ENCODE results near the gene SNAP25.

The SNAP25 gene

GRCh38 chr20:10217721-10218410 lies 764 bp upstream of the SNAP25 start:
- no peak for DNase-seq

DNA sequence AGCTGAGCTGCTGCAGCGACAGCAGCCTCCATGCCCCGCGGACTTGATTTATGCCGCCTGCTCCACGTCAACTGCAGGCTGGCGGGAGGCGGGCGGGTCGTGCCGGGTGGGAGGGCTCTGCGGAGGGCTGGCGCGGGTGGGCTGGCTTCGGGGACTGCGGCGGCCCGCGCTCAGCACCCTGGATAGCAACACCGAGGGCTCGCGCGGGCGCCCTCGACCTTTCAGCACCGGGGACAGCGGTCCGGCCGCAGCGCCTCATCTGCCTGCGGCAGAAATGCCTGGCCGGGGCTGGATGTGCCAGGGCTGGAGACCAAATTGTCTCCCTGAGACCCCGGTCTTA lies 792 bp downstream of the SNAP25 start:
- peak; percentile 57 for DNase-seq

GRCh38 chr20:10219993-10220750 lies 1.5 kb downstream of the SNAP25 start:
- no peak for DNase-seq

DNA sequence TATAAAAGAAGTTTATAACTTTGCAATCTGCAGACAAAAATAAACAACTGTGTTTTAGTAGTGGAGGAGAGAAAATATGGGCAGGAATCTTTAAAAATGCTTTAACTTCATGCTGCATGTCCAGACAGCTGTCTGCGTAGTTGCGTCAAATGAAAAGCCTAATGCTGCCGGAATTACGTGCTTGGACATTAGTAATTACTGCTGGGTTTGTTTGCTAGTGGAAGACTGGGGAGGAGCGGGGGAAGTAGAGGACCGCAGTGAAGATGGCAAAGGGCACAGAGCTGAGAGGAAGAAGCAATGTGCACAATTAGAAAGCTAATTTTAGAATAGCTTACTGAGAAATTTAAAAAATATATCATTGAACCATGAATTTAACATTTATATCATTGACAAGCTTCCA lies 2.4 kb downstream of the SNAP25 start:
- no peak for DNase-seq

- DNase-seq: no peak
Observed at GRCh38 chr20:10225439-10226060, 6.9 kb downstream of the SNAP25 start.

DNA sequence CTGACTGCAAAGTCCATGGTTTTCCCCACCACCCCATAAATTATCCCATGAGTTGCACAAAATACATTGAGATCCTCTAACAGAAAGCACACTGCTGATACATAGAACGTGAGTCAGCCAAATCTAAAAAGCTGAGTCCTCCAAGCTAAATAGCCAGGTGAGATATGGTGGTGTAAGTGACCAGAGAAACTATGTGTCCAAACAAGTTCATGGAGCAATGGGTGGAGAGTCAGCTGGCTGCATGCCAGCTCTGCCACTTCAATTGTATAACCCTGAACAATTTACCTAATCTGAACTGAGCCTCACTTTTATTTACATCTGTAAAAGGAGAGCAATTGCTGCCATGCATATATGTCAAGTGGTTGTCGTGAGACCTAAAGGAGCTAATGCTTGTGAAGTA lies 9.7 kb downstream of the SNAP25 start:
- DNase-seq: no peak

GRCh38 chr20:10231290-10231689 lies 12.7 kb downstream of the SNAP25 start:
- no peak for DNase-seq

GRCh38 chr20:10236540-10237533 lies 18.2 kb downstream of the SNAP25 start:
- DNase-seq: no peak

- no peak for DNase-seq
Observed at GRCh38 chr20:10239954-10240353, 21.3 kb downstream of the SNAP25 start.

DNA sequence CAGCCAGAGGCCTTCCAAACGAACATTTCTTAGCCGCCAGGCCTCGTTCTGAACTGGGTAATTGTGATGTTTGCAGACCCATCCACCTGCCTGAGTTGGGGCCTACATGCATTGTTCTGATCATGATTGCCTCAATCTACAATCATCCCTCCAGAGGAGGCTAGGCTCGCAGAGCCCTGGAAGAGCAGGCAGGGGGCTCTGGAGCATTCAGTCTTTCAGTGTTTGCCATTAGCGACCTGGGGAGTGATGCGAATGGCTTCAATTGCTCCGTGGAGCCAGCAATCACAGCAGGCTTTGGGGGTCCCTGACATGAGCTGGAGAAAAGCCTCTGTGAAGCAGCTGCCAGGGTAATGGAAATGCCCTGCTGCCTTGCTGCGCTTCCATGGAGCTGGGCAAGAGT lies 22.0 kb downstream of the SNAP25 start:
- DNase-seq: no peak

- no peak for DNase-seq
Observed at GRCh38 chr20:10242166-10242565, 23.5 kb downstream of the SNAP25 start.

GRCh38 chr20:10247440-10247839 lies 28.8 kb downstream of the SNAP25 start:
- DNase-seq: no peak

DNA sequence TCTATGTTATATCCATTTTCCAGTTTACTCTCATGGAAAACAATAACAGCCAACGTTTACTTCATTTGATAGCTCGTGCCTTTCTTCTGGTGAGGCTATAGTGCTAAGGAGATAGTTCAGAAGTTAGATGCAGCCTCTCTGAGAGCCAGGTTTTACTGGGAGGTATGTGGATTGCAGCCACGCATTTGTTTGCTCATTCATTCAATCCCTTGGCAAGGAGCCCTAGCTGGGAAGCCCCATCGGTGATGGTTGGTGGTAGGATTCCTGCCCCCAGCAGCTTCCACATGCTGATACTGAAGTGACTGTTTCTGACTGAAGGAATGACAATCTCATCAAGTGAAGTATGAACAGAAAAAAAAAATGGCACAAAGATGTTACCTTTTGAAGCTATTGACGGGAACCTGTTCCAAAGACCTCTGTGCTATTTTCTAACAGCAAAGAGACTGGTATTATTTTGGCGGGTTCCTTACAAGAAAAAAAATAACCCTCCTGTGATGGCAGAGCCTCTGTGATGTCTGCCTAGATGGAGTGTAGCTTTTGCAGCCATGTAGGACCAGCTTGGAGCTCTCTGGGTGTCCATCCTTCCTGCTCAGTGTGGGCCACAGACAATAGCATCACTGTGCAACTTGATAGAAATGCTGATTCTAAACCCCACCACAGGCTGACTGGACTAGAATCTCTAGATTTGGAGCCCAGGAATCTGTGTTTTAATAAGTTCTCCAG lies 30.6 kb downstream of the SNAP25 start:
- no peak for DNase-seq

GRCh38 chr20:10249822-10250221 lies 31.2 kb downstream of the SNAP25 start:
- no peak for DNase-seq

DNA sequence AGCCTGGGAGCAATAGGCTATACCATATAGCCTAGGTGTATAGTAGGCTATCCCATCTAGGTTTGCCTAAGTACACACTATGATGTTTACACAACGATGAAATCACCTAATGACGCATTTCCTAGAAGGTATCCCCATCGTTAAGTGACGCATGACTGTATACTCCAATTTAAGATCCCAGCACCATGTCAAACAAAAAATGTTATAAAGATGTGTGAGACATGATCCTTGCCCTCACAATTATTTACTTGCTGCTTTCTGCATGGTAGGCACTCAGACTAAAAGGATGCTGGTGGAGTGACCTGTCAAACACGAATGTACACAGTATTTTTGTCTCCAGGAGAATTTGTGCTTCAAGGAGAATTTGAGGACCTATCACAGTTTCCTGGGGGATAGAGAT lies 32.3 kb downstream of the SNAP25 start:
- DNase-seq: no peak

- no peak for DNase-seq
Observed at GRCh38 chr20:10253780-10254179, 35.1 kb downstream of the SNAP25 start.

DNA sequence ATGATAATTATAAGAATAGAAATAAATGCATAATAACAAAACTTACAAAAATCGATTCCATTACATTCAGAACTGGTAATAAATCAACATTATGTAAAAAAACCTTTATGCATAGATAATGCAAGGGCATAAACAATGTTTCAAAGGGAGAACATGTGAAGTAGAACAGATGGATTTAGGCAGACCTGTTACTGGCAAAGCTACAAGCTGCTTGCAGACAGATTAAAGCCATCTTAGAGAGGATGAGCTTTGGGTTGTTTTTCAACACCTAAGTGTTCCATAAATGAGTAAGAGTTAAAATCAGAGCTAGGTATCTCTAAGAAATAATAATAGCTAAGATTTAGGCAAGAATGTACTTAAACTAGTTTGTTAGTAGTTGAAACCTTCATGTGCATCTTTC lies 37.2 kb downstream of the SNAP25 start:
- DNase-seq: no peak

DNA sequence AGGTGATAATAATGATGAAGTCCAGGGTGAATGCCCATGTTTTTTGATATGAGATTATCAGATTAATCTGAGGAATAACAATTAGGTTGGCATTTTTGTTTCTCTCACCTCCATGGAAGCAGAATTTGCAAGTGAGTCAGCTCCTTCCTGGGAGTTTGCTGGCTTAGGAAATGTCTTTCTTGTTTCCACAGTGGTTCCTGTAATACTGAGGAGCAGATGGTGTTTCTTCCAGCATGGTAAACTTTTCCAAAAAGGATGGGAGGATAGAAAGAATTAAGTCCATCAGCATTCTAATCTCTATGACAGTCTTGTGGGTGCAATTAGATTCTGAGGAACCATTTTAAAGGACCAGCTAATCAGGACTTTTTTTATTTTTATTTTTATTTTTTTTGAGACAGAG lies 40.5 kb downstream of the SNAP25 start:
- DNase-seq: no peak

DNA sequence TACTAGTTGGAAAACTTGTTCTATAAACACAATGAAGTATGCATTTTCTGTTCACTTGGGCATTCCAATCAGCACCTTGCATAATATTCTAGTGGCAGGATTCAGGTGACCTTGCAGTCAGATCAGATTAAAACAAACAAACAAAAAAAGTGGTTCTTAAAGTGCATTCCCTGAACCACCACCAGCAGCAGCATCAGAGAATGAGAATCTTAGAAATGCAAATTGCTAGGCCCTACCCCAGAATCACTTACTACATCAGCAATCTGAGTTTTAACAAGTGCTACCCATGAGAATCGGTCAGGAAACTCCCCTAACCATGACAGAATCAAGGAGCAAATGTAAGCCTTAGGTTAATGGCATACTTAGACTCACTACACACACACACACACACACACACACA lies 41.7 kb downstream of the SNAP25 start:
- DNase-seq: no peak

- no peak for DNase-seq
Observed at GRCh38 chr20:10261702-10262101, 43.1 kb downstream of the SNAP25 start.

DNA sequence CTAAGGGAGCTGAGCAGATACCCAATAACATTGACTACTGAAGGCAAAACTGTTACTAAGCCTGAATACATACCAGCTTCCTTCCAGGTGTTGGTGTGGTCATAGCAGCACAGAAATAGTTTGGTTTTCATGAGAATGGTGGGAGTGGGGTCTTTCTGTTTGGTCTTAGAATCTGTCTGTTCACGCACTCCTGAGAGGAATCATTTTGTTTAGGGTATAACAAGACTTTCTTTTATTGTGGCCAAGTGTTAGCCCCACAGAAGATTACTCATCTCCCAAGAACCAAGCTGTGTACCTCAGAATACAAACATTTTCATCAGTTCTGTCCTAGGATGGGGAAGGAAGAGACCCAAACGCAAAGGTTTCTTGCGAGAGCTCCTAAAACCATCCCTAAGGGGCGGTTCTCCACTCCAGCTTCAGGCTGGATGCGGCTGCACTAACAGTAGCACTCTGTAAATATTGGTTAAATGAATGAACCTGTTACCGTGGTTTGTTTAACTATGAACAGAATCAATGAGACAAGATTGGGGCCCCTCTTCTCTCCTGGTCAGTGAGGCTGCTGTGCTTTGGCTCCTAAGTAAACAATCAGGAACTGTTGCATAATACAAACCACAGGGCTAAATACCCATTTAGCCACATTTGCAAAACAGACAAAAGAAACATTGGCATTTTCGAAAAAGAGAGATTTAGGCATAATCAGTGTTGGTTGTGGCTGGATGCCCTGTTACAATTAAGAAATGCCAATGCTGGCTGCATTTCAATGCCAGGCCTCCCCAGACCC lies 44.9 kb downstream of the SNAP25 start:
- no peak for DNase-seq

- DNase-seq: no peak
Observed at GRCh38 chr20:10264166-10264558, 45.5 kb downstream of the SNAP25 start.

Measured in stimulated activated CD4-positive, alpha-beta T cell treated with anti-CD3 and anti-CD28 coated beads, Interleukin-12 subunit alpha, Interleukin-12 subunit beta, amount 100 ng/mL, for 4 hours (primary cell).